ENCODE measurements around the gene ZGLP1.

Gene ZGLP1

DNA sequence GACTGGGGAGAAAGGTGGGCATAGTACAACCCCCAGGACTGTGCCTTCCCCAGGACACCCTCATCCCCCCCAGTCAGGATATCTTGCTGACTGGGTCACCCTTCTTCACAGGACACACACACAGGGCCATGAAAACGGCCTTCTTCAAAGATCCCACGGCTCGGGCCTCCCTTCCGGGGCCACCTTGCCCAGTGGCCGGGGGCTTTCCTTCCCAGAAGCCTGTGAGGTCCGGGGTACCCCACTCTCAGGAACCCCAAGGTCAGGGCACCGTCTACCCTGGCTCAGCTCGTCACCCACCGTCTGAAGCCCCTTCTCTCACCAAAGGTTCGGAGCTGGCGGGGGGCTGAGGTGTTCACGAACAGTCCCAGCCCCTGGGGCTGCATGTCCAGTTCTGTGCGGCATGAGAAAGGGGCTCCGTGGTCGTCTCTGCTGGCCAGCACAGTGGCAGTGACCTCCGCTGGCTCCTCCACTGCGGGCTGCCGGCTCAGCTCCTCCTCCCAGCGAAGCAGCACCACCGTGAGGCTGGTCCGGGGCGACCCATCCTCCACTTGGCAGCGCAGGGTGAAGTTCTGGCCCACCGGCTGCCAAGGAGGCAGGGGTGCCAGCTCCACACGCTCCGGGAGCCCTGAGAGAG lies 25.9 kb upstream of the ZGLP1 start:
- H3K4me1 ChIP-seq (ENCODE audit: control insufficient read depth, insufficient read depth, low read length) = peaks cover 18% of the 10 kb centered on the region
- peaks cover 5% of the 10 kb centered on the region for H3K27me3 ChIP-seq (ENCODE audit: control insufficient read depth, insufficient read depth, low read length)
- H3K9me3 ChIP-seq (replicated peaks; ENCODE audit: low read length) = no peaks in the 10 kb centered on the region
- no peak overlapping the region for H3K9ac ChIP-seq (ENCODE audit: low read depth, low read length)
- H3K36me3 ChIP-seq (ENCODE audit: insufficient read depth, low read length) = peaks cover under 1% of the 10 kb centered on the region
- H3K4me3 ChIP-seq (ENCODE audit: low read length) = no peak overlapping the region
- peak overlapping the region; percentile 99 for H3K4me2 ChIP-seq (ENCODE audit: low read length)

DNA sequence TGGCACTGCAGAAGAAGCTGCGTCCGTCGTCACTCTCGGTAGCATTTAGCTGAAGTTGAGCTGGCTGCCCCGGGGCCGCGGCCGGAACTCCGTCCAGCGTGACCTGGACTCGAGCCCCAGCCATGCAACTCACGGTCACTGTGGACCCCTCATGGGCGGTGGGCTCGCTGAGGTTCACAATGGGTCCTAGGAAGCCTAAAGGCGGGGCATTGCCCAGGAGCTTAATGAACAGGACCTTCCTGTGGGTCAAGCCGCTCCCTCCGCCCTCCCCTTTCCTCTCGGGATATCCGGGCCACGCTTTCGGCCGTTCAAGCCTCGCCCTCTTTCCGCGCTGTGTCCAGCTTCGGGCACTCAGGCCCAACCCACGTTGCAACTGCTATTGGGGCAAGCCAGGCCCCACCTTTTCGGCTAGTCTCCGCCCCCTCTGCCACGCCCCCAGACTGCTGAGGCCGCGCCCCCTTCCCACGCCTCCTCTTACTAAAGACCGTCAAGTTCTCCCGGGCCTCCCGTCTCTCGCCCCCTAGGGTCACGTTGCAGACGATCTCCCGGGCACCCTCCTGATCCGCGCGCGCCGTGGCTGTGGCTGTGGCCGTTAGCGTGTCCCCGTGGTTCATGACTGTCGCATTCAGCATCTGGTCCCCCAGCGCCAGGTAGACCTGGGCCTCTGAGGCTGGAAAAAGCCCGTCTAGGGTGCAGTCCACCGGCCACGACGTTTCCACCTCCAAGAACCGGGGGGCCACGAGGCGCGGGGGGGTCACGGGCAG lies 25.2 kb upstream of the ZGLP1 start:
- peaks cover 6% of the 10 kb centered on the region for H3K36me3 ChIP-seq (ENCODE audit: insufficient read depth, low read length)
- H3K27me3 ChIP-seq (ENCODE audit: control insufficient read depth, insufficient read depth, low read length) = peaks cover 5% of the 10 kb centered on the region
- H3K9me3 ChIP-seq (replicated peaks; ENCODE audit: low read length) = no peaks in the 10 kb centered on the region
- peaks cover 18% of the 10 kb centered on the region for H3K4me1 ChIP-seq (ENCODE audit: control insufficient read depth, insufficient read depth, low read length)
- peak overlapping the region; percentile 99 for H3K4me2 ChIP-seq (ENCODE audit: low read length)
- H3K9ac ChIP-seq (ENCODE audit: low read depth, low read length) = peak overlapping the region; percentile 96
- H3K4me3 ChIP-seq (ENCODE audit: low read length) = peak overlapping the region; percentile 94

DNA sequence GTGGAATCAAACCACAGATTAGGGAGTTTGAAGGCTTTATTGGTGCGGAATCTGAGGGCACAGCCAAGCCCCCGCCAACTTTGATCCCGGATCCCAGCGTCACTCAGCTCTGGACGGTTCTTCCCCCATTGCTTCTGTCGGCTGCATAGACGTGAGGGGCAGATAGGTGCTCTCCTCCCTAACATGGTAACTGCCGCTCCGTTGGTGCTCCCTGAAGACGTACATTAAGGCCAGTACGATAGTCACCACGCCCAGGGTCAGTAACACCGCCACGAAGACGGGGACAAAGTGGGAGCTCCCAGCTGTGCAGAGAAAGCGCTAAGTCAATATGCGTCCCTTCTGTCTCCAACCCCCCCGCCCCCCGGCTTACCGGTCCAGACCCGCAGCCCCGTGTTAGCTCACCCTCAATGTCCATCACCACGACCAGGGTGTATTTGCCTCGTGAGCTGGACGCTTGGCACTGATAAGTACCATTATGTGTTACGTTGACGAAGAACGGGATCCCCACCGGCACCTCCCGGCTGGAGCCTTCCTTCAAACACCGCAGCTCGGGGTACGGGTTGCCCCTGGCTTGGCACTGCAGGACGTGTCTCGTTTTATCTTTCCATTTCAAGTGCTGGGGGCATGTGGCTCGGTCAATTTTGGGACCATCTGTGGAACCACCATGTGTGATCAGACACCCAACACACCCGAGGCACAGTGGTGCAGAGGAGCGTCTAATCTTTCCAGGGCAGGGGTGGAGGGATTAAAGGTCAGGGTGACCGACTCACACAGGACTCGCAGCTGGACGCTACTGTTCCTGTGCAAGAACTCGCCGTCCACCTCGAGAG lies 24.4 kb upstream of the ZGLP1 start:
- peak overlapping the region; percentile 96 for H3K9ac ChIP-seq (ENCODE audit: low read depth, low read length)
- H3K36me3 ChIP-seq (ENCODE audit: insufficient read depth, low read length) = peaks cover 13% of the 10 kb centered on the region
- H3K4me1 ChIP-seq (ENCODE audit: control insufficient read depth, insufficient read depth, low read length) = peaks cover 18% of the 10 kb centered on the region
- peaks cover 5% of the 10 kb centered on the region for H3K27me3 ChIP-seq (ENCODE audit: control insufficient read depth, insufficient read depth, low read length)
- H3K4me2 ChIP-seq (ENCODE audit: low read length) = peak overlapping the region; percentile 99
- H3K4me3 ChIP-seq (ENCODE audit: low read length) = peak overlapping the region; percentile 94
- no peaks in the 10 kb centered on the region for H3K9me3 ChIP-seq (replicated peaks; ENCODE audit: low read length)

DNA sequence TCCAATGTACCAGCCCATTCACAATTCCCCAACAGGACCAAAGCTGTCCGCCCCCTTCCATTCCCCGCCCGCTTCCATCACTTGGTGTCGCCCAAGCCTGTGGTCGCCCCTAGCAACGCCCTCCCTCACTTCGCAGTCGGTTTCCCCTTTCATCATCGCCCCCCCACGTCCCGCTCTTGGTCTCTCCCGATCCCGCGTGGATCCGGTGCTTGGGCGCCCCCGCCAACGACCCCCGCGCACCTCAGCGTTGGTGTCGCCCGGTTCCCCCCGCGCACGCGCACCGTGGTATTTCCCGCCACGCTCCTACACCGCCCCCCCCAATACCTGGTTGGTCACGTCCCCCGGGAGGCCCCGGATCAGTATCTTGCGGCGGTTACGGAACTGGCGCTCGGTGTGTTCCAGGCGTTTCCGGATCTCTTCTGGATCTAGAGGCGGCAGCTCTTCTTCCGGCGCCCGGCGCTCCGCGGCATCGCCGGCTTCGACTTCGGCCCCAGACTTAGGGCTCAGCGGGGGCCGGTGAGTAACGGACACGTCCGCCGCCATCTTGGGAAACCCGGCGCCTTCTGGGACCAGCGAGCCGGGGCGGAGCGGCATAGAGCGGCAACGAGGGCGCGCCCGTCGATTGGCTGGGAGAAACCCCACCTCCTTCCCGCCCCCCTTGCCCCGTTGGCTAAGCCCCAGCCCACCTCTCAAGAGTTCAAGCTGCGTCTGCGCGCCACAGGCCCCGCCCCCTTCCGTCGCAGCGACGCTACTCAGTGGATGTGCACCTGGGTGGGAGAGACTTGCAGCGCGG lies 23.5 kb upstream of the ZGLP1 start, which contains the start of gene RAVER1:
TSS of gene RAVER1 (minus strand) at position 565 of the 793 bp plus-strand sequence. CDS start at position 543, 22 bp downstream.
- peak within 1 kb of the TSS; percentile 96 for H3K9ac ChIP-seq (ENCODE audit: low read depth, low read length)
- no peaks in the 10 kb centered on the region for H3K27me3 ChIP-seq (ENCODE audit: control insufficient read depth, insufficient read depth, low read length)
- peak within 1 kb of the TSS; percentile 94 for H3K4me3 ChIP-seq (ENCODE audit: low read length)
- H3K4me2 ChIP-seq (ENCODE audit: low read length) = peak within 1 kb of the TSS; percentile 99
- H3K4me1 ChIP-seq (ENCODE audit: control insufficient read depth, insufficient read depth, low read length) = peaks cover 18% of the 10 kb centered on the region
- H3K36me3 ChIP-seq (ENCODE audit: insufficient read depth, low read length) = peaks cover 21% of the 10 kb centered on the region
- H3K9me3 ChIP-seq (replicated peaks; ENCODE audit: low read length) = no peaks in the 10 kb centered on the region

DNA sequence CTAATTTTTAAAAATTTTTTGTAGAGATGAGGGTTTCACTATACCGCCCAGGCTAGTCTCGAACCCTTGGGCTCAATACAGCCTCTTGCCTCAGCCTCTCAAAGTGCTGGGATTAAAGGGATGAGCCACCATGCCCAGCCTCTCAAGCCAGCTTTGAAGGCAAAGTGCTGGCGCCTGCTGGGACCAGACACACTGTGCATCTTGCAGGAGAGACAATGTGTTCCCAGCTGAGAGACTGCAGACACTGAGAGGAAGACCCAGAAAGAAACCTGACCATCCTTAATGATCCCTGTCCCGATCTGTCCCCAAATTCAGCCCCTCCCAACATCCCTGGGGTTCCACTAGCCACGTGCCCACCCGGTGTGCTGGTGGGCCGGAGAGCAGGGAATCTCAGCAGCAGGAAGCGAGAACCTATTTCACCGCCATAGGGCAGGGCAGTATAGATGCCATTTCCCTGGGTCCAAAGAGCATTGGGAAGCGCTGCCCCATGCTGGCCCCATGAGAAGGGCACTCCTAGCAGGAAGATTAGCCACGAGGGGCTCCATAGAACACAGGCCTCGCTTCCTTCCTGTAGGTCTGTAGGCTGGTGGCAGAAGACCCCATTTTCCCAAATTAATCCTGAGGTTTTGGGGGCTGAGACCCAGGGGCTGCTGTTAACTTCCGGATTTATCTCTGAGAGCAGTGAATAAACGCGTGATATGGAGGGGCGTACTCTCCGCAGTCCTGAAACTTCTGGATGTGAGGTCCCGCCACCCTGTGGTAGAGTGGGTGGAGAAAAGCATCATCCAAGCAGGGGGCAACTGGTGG lies 22.7 kb upstream of the ZGLP1 start:
- H3K9ac ChIP-seq (ENCODE audit: low read depth, low read length) = peak overlapping the region; percentile 96
- peaks cover 18% of the 10 kb centered on the region for H3K4me1 ChIP-seq (ENCODE audit: control insufficient read depth, insufficient read depth, low read length)
- H3K27me3 ChIP-seq (ENCODE audit: control insufficient read depth, insufficient read depth, low read length) = no peaks in the 10 kb centered on the region
- H3K36me3 ChIP-seq (ENCODE audit: insufficient read depth, low read length) = peaks cover 29% of the 10 kb centered on the region
- H3K9me3 ChIP-seq (replicated peaks; ENCODE audit: low read length) = no peaks in the 10 kb centered on the region
- peak overlapping the region; percentile 92 for H3K4me2 ChIP-seq (ENCODE audit: low read length)
- H3K4me3 ChIP-seq (ENCODE audit: low read length) = peak overlapping the region; percentile 94

DNA sequence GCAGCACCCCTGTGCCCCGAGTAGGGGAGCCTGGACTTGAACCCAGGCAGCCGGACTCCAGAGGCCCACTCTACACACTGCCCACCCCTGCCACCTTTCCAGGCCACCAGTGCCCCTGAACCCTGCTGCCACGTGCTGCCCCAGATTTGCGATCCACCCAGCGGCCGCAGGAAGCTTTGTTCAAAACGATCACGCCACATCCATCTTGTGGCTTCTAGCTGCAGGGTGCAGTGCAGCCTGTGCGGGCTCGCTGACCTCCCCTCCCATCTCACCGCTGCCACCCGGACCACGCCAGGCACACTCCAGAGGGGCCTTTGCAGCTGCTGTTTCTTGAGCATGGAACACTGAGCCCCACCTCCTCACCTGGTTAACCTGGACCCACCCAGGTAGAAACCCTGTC lies 19.9 kb upstream of the ZGLP1 start:
- Histone ChIP-seq H3K9ac (ENCODE audit: low read depth, low read length) (no peak overlapping the region), H3K4me1 (ENCODE audit: control insufficient read depth, insufficient read depth, low read length) (peaks cover 14% of the 10 kb centered on the region), H3K36me3 (ENCODE audit: insufficient read depth, low read length) (peaks cover 41% of the 10 kb centered on the region), H3K9me3 (replicated peaks; ENCODE audit: low read length) (no peaks in the 10 kb centered on the region), H3K27me3 (ENCODE audit: control insufficient read depth, insufficient read depth, low read length) (no peaks in the 10 kb centered on the region), H3K4me2 (ENCODE audit: low read length) (no peak overlapping the region), H3K4me3 (ENCODE audit: low read length) (no peak overlapping the region)

DNA sequence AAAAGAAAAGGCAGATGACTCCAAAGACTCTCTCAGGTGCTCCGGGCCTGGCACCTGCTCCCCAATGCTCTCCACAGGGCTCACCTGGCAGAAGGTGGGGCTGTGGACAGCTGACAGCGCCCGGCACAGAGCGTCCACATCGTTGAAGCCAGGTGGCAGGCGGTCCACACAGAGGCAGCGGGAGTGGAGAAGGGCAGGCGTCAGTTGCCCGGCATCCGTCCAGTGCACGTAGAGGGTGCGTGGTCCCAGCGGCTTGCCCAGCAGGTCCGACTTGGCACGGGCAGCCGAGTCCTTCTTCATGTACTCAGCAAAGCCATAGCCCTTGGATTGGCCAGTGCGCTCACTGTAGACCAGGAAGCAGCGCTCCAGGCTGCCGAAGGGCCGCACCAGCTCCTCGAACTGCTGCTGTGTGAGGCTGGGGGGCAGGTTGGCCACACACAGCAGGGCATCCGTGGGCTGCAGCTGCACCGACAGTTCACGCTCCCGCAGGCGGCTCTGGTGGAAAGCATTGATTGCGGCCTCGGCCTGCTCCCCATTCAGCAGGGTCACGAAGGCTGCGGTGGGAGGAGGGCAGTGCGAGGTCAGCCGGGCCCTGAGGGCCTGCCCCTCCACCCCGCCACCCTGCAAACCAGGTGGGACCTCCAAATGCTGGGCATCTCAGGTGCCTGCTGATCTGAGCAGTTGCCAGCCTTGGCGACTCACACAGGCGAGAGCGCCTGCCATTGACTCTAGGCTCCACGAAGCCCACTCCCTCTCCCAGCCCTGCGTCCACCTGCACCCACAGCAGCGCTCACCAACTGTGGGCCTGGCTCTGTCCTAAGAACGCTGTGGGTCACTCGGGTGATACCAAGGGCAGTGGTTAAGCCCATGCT lies 19.2 kb upstream of the ZGLP1 start:
- Histone ChIP-seq H3K9ac (ENCODE audit: low read depth, low read length) (no peak overlapping the region), H3K36me3 (ENCODE audit: insufficient read depth, low read length) (peaks cover 43% of the 10 kb centered on the region), H3K4me2 (ENCODE audit: low read length) (no peak overlapping the region), H3K4me1 (ENCODE audit: control insufficient read depth, insufficient read depth, low read length) (peaks cover 7% of the 10 kb centered on the region), H3K9me3 (replicated peaks; ENCODE audit: low read length) (no peaks in the 10 kb centered on the region), H3K27me3 (ENCODE audit: control insufficient read depth, insufficient read depth, low read length) (no peaks in the 10 kb centered on the region), H3K4me3 (ENCODE audit: low read length) (no peak overlapping the region)

DNA sequence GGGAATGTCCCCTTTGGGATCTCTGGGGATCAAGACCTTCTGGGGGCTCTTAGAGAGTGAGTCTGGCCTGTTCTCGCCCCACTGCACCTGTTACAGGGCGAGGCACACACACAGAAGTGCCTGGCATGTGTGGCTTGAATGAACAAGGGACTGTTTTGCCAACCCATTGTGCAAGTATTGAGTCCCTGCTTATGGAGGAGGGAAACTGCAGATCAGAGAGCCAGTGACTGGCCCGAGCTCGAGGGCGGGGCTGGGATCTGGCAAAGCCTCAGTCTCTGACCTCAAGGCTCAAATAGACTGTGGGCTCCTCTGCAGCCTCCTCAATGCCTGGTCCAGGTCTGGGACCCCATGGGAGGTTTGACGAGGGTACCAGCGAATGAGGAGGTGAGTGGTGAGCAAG lies 18.2 kb upstream of the ZGLP1 start:
- Histone ChIP-seq H3K4me3 (ENCODE audit: low read length) (no peak overlapping the region), H3K4me1 (ENCODE audit: control insufficient read depth, insufficient read depth, low read length) (peaks cover 5% of the 10 kb centered on the region), H3K36me3 (ENCODE audit: insufficient read depth, low read length) (peaks cover 53% of the 10 kb centered on the region), H3K4me2 (ENCODE audit: low read length) (no peak overlapping the region), H3K9me3 (replicated peaks; ENCODE audit: low read length) (no peaks in the 10 kb centered on the region), H3K27me3 (ENCODE audit: control insufficient read depth, insufficient read depth, low read length) (no peaks in the 10 kb centered on the region), H3K9ac (ENCODE audit: low read depth, low read length) (no peak overlapping the region)

DNA sequence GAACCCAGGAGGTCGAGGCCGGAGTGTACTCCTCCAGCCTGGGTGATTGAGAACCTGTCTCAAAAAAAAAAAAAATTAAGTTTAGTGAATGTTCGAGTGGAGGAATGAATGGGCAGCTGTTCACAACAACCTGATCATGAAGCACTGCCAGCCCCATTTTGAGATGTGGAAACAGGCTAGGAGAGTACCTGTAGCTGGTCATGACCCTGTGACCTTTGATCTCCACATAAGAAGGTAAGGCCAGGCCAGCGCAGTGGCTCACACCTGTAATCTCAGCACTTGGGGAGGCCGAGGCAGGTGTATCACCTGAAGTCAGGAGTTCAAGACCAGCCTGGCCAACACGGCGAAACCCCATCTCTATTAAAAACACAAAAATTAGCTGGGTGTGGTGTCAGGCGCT lies 16.1 kb upstream of the ZGLP1 start:
- H3K4me3 ChIP-seq (ENCODE audit: low read length) = no peak overlapping the region
- no peak overlapping the region for H3K4me2 ChIP-seq (ENCODE audit: low read length)
- no peaks in the 10 kb centered on the region for H3K27me3 ChIP-seq (ENCODE audit: control insufficient read depth, insufficient read depth, low read length)
- H3K9ac ChIP-seq (ENCODE audit: low read depth, low read length) = no peak overlapping the region
- no peaks in the 10 kb centered on the region for H3K4me1 ChIP-seq (ENCODE audit: control insufficient read depth, insufficient read depth, low read length)
- peaks cover 71% of the 10 kb centered on the region for H3K36me3 ChIP-seq (ENCODE audit: insufficient read depth, low read length)
- no peaks in the 10 kb centered on the region for H3K9me3 ChIP-seq (replicated peaks; ENCODE audit: low read length)

Measured in skeletal muscle satellite cell (primary cell).